Measurements from ENCODE around the gene GCK.

DNA sequence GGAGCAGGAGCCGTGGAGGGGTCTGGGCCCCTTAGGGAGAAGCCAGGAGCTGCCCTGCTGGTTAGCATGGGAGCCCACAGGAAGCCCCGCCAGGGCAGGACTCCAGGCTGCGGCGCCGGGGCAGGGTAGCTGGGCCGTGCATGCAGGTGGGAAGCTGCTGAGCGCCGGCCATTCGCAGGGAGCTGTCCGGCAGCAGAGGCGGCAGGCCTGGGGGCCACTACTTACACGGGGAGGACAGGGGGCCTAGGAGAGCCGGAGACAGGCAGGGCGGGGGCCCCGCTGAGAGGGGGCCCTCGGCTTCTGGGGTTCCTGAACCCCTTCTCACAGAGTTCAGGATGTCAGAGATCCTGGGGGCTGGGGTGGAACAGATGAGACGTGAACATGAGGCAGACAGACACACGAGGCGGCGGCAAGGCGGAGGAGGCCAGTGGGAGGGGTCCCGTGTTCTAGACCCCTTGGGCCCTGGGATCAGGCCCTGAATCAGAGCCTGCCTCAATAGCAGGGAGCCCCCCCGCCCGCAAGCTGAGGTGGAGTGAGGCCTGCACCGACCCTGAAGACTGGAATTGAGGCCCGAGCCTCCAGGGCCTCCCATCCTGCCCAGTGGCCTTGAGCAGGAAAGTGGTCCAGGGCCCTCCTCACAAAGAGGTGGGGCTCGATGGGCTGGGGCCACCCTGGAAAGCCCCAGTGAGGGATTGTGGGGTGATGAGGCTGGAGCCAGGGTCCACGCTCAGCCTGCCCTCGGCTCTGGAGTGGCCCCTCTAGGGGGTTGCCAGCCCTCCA is 39.5 kb upstream of the GCK start:
- TF ChIP-seq ZBTB7A (IDR thresholded peaks at IDR 0.05; ENCODE audit: low read depth) (no peak), CEBPB (IDR thresholded peaks at IDR 0.05) (no peak), TEAD4 (IDR thresholded peaks at IDR 0.05) (no peak), TAF1 (IDR thresholded peaks at IDR 0.05; ENCODE audit: low read depth) (no peak), FOXM1 (IDR thresholded peaks at IDR 0.05; ENCODE audit: borderline replicate concordance, low read depth) (no peak)
- TF ChIP-seq, protein P1, sequence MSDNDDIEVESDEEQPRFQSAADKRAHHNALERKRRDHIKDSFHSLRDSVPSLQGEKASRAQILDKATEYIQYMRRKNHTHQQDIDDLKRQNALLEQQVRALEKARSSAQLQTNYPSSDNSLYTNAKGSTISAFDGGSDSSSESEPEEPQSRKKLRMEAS (IDR thresholded peaks at IDR 0.05): no peak
